GM12892 (cell line): Measurements from ENCODE around the gene DDX10.

Experiments used
- DNase-seq: peaks from one replicate; pipeline ENCODE4 v3.0.0; 2011; ENCODE audit not compliant: insufficient read length
- FAIRE-seq: peaks from 2 replicates; lab custom pipeline; 2011; peaks lifted over from hg19 to GRCh38; lab: Jason Lieb, UNC
- POLR2A ChIP-seq: IDR thresholded peaks from 2 replicates; pipeline ENCODE4 v1.6.1; 2011; ENCODE audit warnings: low read depth, low read length, control low read depth
- POLR2AphosphoS5 ChIP-seq: IDR thresholded peaks from 2 replicates; pipeline ENCODE4 v1.6.1; 2011; ENCODE audit warnings: low read depth, low read length, control low read depth
- TAF1 ChIP-seq: IDR thresholded peaks from 2 replicates; pipeline ENCODE4 v1.6.1; 2011; ENCODE audit warnings: low read depth, mild to moderate bottlenecking, control low read depth, low read length, borderline replicate concordance

Gene DDX10

DNA sequence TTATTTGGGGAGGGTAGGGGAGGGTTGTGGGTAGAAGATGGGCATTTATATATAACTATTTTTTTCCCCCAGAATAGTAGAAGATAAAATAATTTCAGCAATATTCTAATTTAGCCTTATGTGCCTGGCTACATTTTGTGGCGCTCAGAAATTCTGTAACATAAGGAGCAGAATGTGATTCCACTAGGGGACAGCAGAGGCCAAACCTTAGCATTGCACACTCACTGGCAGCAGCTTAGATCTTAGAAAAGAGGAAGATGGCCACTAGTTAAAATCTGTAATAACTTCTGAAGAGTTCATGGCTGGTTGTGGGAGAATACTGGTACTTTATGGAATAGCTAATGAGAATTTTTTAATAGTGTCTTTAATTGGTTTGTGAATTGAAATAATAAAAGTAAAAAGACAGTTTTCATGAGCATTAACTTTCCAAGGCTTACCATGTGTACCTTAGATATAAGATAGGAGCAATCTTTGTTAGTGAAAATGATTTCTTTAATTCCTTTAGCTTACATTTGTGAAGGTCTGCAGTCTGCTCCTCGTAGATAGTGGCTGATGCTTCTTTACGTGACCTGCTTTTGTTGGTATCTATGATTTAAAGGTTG is 33.1 kb downstream of the DDX10 start:
- TF ChIP-seq TAF1: no peak
- no peak for TF ChIP-seq POLR2AphosphoS5
- no peak for TF ChIP-seq POLR2A
- FAIRE-seq (peak; percentile 96), DNase-seq (peak; percentile 29)

DNA sequence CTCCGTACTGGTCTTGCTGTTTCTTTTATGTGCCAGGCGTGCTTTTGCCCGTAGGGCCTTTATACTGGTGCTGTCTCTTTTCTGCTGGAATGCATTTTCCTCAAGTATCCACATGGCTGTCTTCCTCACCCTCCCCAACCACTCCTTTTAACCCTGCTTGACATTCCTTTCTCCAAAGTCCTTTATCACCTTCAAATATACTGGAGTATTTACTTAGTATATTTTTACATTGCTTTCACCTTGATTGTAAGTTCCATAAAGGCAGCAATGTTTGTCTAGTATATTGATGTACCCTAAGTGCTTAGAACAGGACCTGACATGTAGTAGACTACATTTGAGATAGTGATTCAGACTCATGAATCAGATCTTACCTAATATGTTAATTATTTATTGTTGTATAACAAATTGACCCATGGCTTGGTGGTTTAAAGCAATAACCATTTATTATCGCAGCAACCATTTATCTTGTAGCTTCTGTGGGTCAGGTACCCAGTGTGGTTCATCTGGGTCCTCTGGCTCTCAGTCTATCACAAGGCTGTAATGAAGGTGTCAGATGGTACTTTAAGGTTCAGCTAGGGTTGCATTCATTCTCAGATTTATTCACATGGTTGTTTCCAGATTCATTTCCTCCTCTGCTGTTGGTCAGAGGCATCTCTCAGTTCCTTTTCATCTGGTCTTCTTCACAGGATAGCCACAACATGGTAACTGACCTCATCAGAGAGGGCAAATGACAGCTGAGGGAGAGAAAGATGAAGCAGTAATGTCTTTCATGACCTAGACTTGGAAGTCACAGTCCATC is 34.2 kb downstream of the DDX10 start:
- DNase-seq: no peak
- no peak for TF ChIP-seq POLR2A
- no peak for TF ChIP-seq POLR2AphosphoS5
- TF ChIP-seq TAF1: no peak
- FAIRE-seq: peak; percentile 86

DNA sequence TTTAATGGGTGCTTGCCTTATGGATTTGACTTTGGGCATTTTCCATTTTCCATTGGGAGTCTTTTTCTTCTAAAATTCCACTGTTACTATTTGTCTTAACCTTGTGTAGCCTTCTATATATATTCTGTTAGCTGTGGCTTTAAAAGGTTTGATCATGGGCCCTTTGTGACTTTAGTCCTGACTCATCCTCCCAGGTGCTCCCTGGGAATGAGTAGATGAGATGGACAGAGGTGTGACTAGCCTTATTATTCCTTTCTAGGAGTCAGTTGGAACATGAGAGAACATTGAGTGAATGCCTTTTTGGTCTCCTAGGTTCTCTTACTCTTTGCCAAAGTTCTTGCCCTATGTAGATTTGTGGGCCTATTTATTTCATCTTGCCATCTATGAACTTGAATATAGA is 39.0 kb downstream of the DDX10 start:
- DNase-seq (no peak), FAIRE-seq (no peak)
- TF ChIP-seq TAF1 (no peak), POLR2A (no peak), POLR2AphosphoS5 (no peak)

DNA sequence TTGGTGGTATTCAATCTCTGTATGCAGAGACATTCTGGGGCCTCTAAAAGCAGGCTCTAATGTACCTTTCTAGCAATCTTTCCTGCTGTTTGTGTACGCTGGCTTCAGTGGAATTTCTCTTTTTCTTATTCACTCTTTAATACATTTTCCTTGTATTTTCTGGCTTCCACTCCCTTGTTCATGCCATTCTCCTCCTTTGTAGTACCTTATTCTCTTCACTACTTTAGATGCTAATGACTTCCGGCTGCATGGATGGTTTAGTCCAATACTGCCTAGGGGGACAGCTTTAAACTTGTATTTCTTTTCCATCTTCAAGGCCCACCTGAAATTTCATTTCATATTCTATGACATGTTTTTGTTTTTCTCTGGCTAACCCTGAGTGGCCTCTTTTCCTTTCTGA is 40.2 kb downstream of the DDX10 start:
- DNase-seq (no peak), FAIRE-seq (no peak)
- no peak for TF ChIP-seq POLR2A
- TF ChIP-seq TAF1: no peak
- TF ChIP-seq POLR2AphosphoS5: no peak

DNA sequence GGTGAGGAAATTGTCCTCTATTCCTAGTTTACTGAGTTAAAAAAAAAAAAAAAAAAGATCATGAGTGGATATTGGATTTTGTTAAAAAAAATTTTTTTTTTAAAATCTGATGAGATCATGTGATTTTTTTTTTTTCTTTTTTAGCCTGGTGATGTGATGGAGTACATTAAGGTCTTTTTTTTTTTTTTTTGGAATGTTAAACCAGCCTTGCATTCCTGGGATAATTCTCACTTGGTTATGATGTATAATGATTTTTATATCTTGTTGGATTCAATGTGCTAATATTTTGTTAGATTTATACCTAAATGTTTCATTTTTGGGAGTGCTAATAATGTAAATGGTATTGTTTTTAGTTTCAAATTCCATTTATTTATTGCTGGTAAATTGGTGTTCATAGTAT is 43.3 kb downstream of the DDX10 start:
- no peak for FAIRE-seq

DNA sequence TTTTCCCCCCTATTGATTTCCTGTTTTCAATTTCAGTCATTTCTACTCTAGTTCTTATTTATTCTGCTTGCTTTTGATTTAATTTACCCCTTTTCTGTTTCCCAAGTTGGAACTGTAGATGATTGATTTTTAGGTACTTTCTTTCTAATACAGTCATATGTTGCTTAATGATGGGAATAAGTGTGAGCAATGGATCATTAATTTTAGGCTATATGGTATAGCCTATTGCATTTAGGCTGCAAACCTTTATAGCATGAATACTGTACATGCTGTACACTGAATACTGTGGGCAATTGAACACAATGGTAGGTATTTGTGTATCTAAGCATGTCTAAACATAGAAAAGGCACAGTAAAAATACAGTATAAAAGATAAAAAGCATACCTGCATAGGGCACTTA is 44.9 kb downstream of the DDX10 start:
- FAIRE-seq: no peak
- DNase-seq: no peak
- TF ChIP-seq POLR2AphosphoS5 (no peak), TAF1 (no peak), POLR2A (no peak)

More for the DNA sequence above, 43.3 kb downstream of the DDX10 start:
- no peak for DNase-seq
- TF ChIP-seq POLR2A (no peak), POLR2AphosphoS5 (no peak), TAF1 (no peak)

DNA sequence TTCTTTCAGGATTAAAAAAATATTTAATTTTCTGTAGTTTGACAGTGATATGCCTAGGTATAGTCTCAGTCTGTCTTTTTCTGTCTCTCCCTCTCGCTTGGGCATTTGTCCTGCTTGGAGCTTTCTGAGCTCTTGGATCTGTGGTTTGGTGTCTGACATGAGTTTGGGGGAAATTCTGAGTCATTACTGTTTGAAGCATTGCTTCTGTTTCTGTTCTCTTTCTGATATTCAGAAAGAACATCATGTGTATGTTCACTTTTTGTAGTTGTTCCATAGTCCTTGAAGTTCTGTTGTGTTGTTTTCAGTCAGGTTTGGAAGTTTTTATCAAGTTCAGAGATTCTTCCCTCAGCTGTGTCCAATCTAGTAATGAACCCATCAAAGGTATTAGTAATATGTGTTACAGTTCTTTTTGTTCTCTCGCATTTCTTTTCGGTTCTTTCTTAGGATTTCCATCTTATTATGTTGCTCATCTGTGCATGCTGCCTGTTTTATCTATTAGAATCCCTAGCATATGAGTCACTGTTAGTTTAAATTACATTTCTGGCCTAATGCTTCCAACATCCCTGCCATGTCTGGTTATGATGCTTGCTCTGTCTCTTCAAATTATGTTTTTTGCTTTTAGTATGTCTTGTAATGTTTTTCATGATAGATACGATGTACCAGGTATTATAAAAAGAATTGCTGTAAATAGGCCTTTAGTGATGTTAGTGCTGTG is 48.4 kb downstream of the DDX10 start:
- FAIRE-seq (peak; percentile 91), DNase-seq (no peak)
- TF ChIP-seq POLR2A (no peak), TAF1 (no peak), POLR2AphosphoS5 (no peak)

DNA sequence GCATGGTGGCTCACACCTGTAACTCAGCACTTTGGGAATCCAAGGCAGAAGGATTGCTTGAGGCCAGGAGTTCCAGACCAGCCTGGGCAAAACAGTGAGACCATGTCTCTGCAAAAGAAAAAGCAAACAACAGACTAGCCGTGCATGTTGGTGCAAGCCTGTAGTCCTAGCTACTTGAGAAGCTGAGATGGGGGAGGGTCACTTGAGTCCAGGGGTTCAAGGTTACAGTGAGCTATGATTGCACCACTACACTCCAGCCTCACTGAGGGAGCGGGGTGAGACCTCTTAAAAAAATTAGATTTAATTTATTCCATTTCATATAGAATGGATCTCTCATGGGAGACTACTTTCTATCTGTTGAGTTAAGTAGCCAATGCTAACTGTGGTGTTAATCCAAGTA is 50.4 kb downstream of the DDX10 start:
- FAIRE-seq: no peak
- DNase-seq: no peak
- TF ChIP-seq POLR2AphosphoS5: no peak
- no peak for TF ChIP-seq TAF1
- TF ChIP-seq POLR2A: no peak

DNA sequence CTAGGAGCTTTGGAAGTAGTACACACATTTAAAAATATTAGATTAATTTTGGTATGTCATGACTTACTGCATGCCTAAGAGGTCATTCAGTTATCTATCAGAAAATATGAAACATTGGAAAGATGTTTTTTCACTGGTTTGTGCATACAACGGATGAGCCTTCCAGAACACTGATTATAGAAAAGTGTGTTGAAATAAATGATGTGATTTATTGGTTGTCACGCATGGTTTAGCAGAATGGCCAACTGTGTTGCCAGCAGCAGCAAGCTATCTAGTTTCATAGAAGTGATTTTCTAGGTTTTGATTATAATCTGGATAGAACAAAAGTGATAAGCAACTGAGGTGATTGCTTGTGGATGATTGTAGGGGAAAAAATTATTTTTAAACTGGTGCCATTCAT is 53.6 kb downstream of the DDX10 start:
- no peak for TF ChIP-seq TAF1
- TF ChIP-seq POLR2A: no peak
- TF ChIP-seq POLR2AphosphoS5: no peak
- DNase-seq (no peak), FAIRE-seq (peak; percentile 9)

DNA sequence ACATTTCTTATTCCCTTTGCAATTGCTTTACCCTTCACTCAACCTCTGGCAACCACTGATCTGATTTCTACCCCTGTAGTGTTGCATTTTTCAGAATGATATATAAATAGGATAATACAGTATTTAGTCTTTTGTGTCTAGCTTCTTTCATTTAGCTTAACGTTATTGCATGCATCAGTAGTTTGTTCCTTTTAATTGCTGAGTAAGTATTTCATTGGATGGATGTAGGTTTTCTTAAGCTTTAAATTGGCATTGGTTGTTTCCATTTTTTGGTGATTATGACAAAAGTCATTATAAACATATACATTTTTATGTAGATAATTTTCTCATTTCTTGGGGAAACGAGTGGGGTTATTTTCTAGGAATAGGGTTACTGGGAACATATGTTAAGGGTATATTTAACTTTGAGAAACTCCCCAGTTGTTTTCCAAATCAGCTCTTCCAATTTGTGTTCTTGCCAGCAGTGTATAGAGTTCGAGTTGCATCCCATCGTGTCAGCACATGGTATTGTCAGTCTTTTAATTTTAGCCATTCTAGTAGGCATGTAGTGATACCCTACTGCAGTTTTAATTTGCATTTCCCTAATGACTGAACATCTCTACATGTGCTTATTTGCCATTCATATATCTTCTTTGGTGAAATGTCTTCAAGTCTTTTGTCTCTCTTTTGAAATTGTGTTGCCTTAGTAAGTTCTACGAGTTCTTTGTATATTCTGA is 60.3 kb downstream of the DDX10 start:
- FAIRE-seq (peak; percentile 66), DNase-seq (no peak)
- no peak for TF ChIP-seq POLR2AphosphoS5
- TF ChIP-seq POLR2A: no peak
- TF ChIP-seq TAF1: no peak
